H1 (cell line): ENCODE measurements around the gene ATR. TPM values are rescaled to one million over a fixed set of nuclear protein-coding genes. Genes with fewer than 3 reads are reported as not detected.

ENCODE experiments used
- CTCF ChIA-PET: fragments of 300-600 bp; sonication (Branson Sonifier 250); formaldehyde crosslinking; loops from one replicate; lab custom pipeline; 2021; ENCODE audit not compliant: partially characterized antibody; lab: Charles Lee
- POLR2A ChIA-PET: fragments of 300-600 bp; sonication (Branson Sonifier 250); formaldehyde crosslinking; loops from one replicate; lab custom pipeline; 2021; ENCODE audit warnings: inconsistent platforms; ENCODE audit not compliant: partially characterized antibody; lab: Charles Lee
- DNase-seq, 2 experiments: peaks; one replicate each; pipeline versions ENCODE4 v3.0.0 to v3.0.0-alpha.2; 2010 to 2022; ENCODE audit warnings: low spot score in 2 of 2, low read depth in 1 of 2, mixed read lengths in 1 of 2
- FAIRE-seq: peaks from 2 replicates; lab custom pipeline; 2011; peaks lifted over from hg19 to GRCh38; lab: Jason Lieb, UNC
- H2AFZ ChIP-seq: 2 replicates; pipeline ENCODE4 v1.8.1; 2012; ENCODE audit warnings: low read length, inconsistent platforms
- H2AK5ac ChIP-seq: 2 replicates; pipeline ENCODE4 v1.6.1; 2013; ENCODE audit warnings: low read depth, low read length
- H2BK120ac ChIP-seq: replicated peaks from 2 replicates; pipeline ENCODE3; 2013; ENCODE audit warnings: low read depth, low read length, inconsistent platforms
- H2BK12ac ChIP-seq: 2 replicates; pipeline ENCODE4 v1.6.1; 2013; ENCODE audit warnings: low read depth, low read length
- H2BK15ac ChIP-seq: 2 replicates; pipeline ENCODE4 v1.6.1; 2013; ENCODE audit warnings: low read length
- H2BK20ac ChIP-seq: 2 replicates; pipeline ENCODE4 v1.6.1; 2013; ENCODE audit warnings: low read length
- H2BK5ac ChIP-seq: 2 replicates; pipeline ENCODE4 v1.6.1; 2013; ENCODE audit warnings: low read depth, low read length
- H3K14ac ChIP-seq: 2 replicates; pipeline ENCODE4 v1.6.1; 2013; ENCODE audit warnings: inconsistent platforms; ENCODE audit not compliant: insufficient read length
- H3K18ac ChIP-seq: 2 replicates; pipeline ENCODE4 v1.6.1; 2013; ENCODE audit warnings: low read length; ENCODE audit errors: extremely low read depth
- H3K23ac ChIP-seq: 2 replicates; pipeline ENCODE4 v1.6.1; 2013; ENCODE audit warnings: inconsistent platforms; ENCODE audit not compliant: insufficient read length
- H3K23me2 ChIP-seq: 2 replicates; pipeline ENCODE4 v1.6.1; 2013; ENCODE audit warnings: low read depth, low read length
- H3K27ac ChIP-seq: 2 replicates; pipeline ENCODE4 v1.6.1; 2011; ENCODE audit warnings: low read depth, low read length, inconsistent platforms
- H3K27me3 ChIP-seq, 4 experiments: replicated peaks in 1 of 4; 1 replicate in 1 of 4; 2 replicates in 3 of 4; pipeline versions ENCODE4 v1.6.1 to v1.8.1; 2011 to 2013; ENCODE audit warnings: low read length in 3 of 4, mild to moderate bottlenecking in 3 of 4, inconsistent platforms in 2 of 4, mixed read lengths in 2 of 4, moderate library complexity in 1 of 4; ENCODE audit not compliant: control insufficient read depth in 3 of 4, insufficient read depth in 3 of 4; ENCODE audit errors: extremely low read depth in 1 of 4
- H3K36me3 ChIP-seq, 4 experiments: 2 replicates each; pipeline versions ENCODE4 v1.6.1 to v1.8.1; 2011 to 2013; ENCODE audit warnings: mild to moderate bottlenecking in 4 of 4, low read length in 3 of 4, moderate library complexity in 2 of 4, control low read depth in 1 of 4, inconsistent platforms in 1 of 4; ENCODE audit not compliant: insufficient read depth in 4 of 4, control insufficient read depth in 2 of 4
- H3K4ac ChIP-seq: replicated peaks from 2 replicates; pipeline ENCODE3; 2013; ENCODE audit warnings: low read length, low read depth, mixed read lengths, inconsistent platforms; ENCODE audit not compliant: insufficient read length
- H3K4me1 ChIP-seq, 4 experiments: replicated peaks in 1 of 4; 1 replicate in 1 of 4; 2 replicates in 3 of 4; pipeline versions ENCODE4 v1.6.1 to v1.8.1; 2011 to 2013; ENCODE audit warnings: low read length in 3 of 4, inconsistent platforms in 2 of 4, mixed read lengths in 1 of 4; ENCODE audit not compliant: insufficient read depth in 4 of 4, control insufficient read depth in 3 of 4
- H3K4me2 ChIP-seq, 2 experiments: 2 replicates each; pipeline versions ENCODE4 v1.6.1 to v1.8.1; 2011 to 2013; ENCODE audit warnings: low read depth in 2 of 2, low read length in 2 of 2, control low read depth in 1 of 2, inconsistent platforms in 1 of 2, mild to moderate bottlenecking in 1 of 2; ENCODE audit not compliant: insufficient read depth in 1 of 2
- H3K4me3 ChIP-seq, 4 experiments: fragments of 200-600, 300-600 bp in 1 of 4; sonication (generic), shearing (Covaris generic), sonication (Bioruptor Twin) in 1 of 4; 2 replicates each; pipeline versions ENCODE4 v1.5.1 to v1.8.1; 2011 to 2016; ENCODE audit warnings: low read length in 4 of 4, low read depth in 3 of 4, control low read depth in 2 of 4, inconsistent platforms in 2 of 4, mild to moderate bottlenecking in 2 of 4, mixed read lengths in 1 of 4, moderate library complexity in 1 of 4; ENCODE audit not compliant: insufficient read depth in 2 of 4; ENCODE audit errors: extremely low read depth in 1 of 4
- H3K56ac ChIP-seq: replicated peaks from 2 replicates; pipeline ENCODE3; 2013; ENCODE audit warnings: low read depth, mild to moderate bottlenecking, mixed read lengths, low read length, inconsistent platforms; ENCODE audit not compliant: insufficient read length
- H3K79me1 ChIP-seq: 2 replicates; pipeline ENCODE4 v1.6.1; 2013; ENCODE audit warnings: low read depth, low read length, control low read depth
- H3K79me2 ChIP-seq, 2 experiments: 2 replicates each; pipeline versions ENCODE4 v1.6.1 to v1.8.1; 2012 to 2013; ENCODE audit warnings: low read length in 2 of 2, mild to moderate bottlenecking in 2 of 2, inconsistent platforms in 1 of 2; ENCODE audit not compliant: insufficient read depth in 2 of 2, control insufficient read depth in 1 of 2
- H3K9ac ChIP-seq, 4 experiments: replicated peaks in 1 of 4; 1 replicate in 1 of 4; 2 replicates in 3 of 4; pipeline versions ENCODE4 v1.6.1 to v1.8.1; 2011 to 2013; ENCODE audit warnings: low read depth in 3 of 4, low read length in 3 of 4, control low read depth in 2 of 4, mild to moderate bottlenecking in 2 of 4, moderate library complexity in 2 of 4, inconsistent platforms in 1 of 4; ENCODE audit errors: extremely low read depth in 1 of 4
- H3K9me3 ChIP-seq, 2 experiments: 2 replicates each; pipeline versions ENCODE4 v1.6.1 to v1.8.1; 2012 to 2013; ENCODE audit warnings: mild to moderate bottlenecking in 2 of 2, moderate library complexity in 2 of 2, control low read depth in 1 of 2, inconsistent platforms in 1 of 2, low read depth in 1 of 2, low read length in 1 of 2, mixed read lengths in 1 of 2; ENCODE audit not compliant: insufficient read depth in 2 of 2
- H4K20me1 ChIP-seq, 2 experiments: replicated peaks in 1 of 2; 2 replicates each; pipeline versions ENCODE3 to v1.8.1; 2011 to 2013; ENCODE audit warnings: inconsistent platforms in 2 of 2, low read length in 2 of 2, mild to moderate bottlenecking in 1 of 2; ENCODE audit not compliant: insufficient read depth in 2 of 2, control insufficient read depth in 1 of 2
- H4K5ac ChIP-seq: 2 replicates; pipeline ENCODE4 v1.6.1; 2013; ENCODE audit warnings: low read length, low read depth, mixed read lengths, inconsistent platforms; ENCODE audit not compliant: insufficient read length
- H4K8ac ChIP-seq: 2 replicates; pipeline ENCODE4 v1.8.0; 2013; ENCODE audit warnings: mild to moderate bottlenecking, moderate library complexity, low read length, inconsistent platforms; ENCODE audit not compliant: insufficient read depth; ENCODE audit errors: extremely low read depth
- H4K91ac ChIP-seq: replicated peaks from 2 replicates; pipeline ENCODE3; 2013; ENCODE audit warnings: low read length, mixed read lengths, inconsistent platforms; ENCODE audit not compliant: insufficient read length
- ASH2L ChIP-seq: fragments of 200-600, 300-600 bp; sonication (generic); IDR thresholded peaks from one replicate; pipeline ENCODE4 v1.7.1; 2017; ENCODE audit warnings: low read length
- BCL11A ChIP-seq, 2 experiments: IDR thresholded peaks; one replicate each; pipeline ENCODE4 v1.6.1; 2011; ENCODE audit warnings: low read depth in 2 of 2, low read length in 2 of 2, mild to moderate bottlenecking in 2 of 2
- BRCA1 ChIP-seq: IDR thresholded peaks from 2 replicates; pipeline ENCODE4 v1.6.1; 2012; ENCODE audit warnings: low read depth, low read length, improper control_type of control experiment
- CTBP2 ChIP-seq: IDR thresholded peaks from 2 replicates; pipeline ENCODE4 v1.7.0; 2011; ENCODE audit warnings: borderline replicate concordance, mild to moderate bottlenecking, moderate library complexity, mixed read lengths, low read length; ENCODE audit not compliant: insufficient read depth, insufficient read length
- EP300 ChIP-seq, 2 experiments: IDR thresholded peaks; 1 replicate in 1 of 2; 2 replicates in 1 of 2; pipeline ENCODE4 v1.6.1; 2011 to 2012; ENCODE audit warnings: low read depth in 2 of 2, low read length in 2 of 2, mild to moderate bottlenecking in 2 of 2, borderline replicate concordance in 1 of 2, inconsistent platforms in 1 of 2, moderate library complexity in 1 of 2
- JUND ChIP-seq: IDR thresholded peaks from 2 replicates; pipeline ENCODE4 v1.6.1; 2011; ENCODE audit warnings: mild to moderate bottlenecking, improper control_type of control experiment, low read length
- KDM1A ChIP-seq: fragments of 200-600, 300-600 bp; sonication (generic); IDR thresholded peaks from 2 replicates; pipeline ENCODE4 v1.7.1; 2016; ENCODE audit warnings: mild to moderate bottlenecking, low read length, borderline replicate concordance
- MAX ChIP-seq: IDR thresholded peaks from 2 replicates; pipeline ENCODE4 v1.6.1; 2012; ENCODE audit warnings: inconsistent platforms
- NANOG ChIP-seq: IDR thresholded peaks from 2 replicates; pipeline ENCODE4 v1.6.1; 2011; ENCODE audit warnings: low read length, low read depth, mild to moderate bottlenecking, inconsistent platforms; ENCODE audit not compliant: insufficient read depth, poor library complexity, severe bottlenecking
- SP4 ChIP-seq: IDR thresholded peaks from 2 replicates; pipeline ENCODE4 v1.6.1; 2012; ENCODE audit warnings: low read length, inconsistent platforms
- SRF ChIP-seq: IDR thresholded peaks from 2 replicates; pipeline ENCODE4 v1.6.1; 2011; ENCODE audit warnings: mild to moderate bottlenecking, low read depth, low read length, moderate library complexity
- TEAD4 ChIP-seq: IDR thresholded peaks from 2 replicates; pipeline ENCODE4 v1.6.1; 2012; ENCODE audit warnings: low read depth, low read length, inconsistent platforms, mixed read lengths
- WGBS, 2 experiments: shearing (Covaris generic) in 1 of 2; methylation state at CpG; one replicate each; pipeline versions ENCODE4 v1.1.6 to v1.1.7; 2013 to 2015; ENCODE audit warnings: low lambda C conversion rate in 2 of 2, mixed read lengths in 2 of 2, inconsistent platforms in 1 of 2, low coverage in 1 of 2, missing lambda C conversion rate in 1 of 2; ENCODE audit not compliant: insufficient replicate concordance in 2 of 2, insufficient coverage in 1 of 2, insufficient read length in 1 of 2; ENCODE audit errors: extremely low coverage in 1 of 2, missing lambda C conversion rate in 1 of 2; 5-methylcytosine and 5-hydroxymethylcytosine counted together
- polyA plus RNA-seq, 7 experiments: library from polyadenylated mRNA; depleted of rRNA in 3 of 7; stranded (reverse) in 5 of 7; unstranded in 2 of 7; fragments of >200 nt in 5 of 7; fragments of 200-250 nt in 2 of 7; gene quantifications; 1 replicate in 5 of 7; 2 replicates in 1 of 7; 4 replicates in 1 of 7; pipeline versions ENCODE4 v1.2.1 to v1.2.3, GENCODE V29; 2011 to 2013; ENCODE audit warnings: missing spikeins in 2 of 7, mixed read lengths in 2 of 7
- total RNA-seq: library from RNA; stranded (reverse); fragmentation: NEBNext Ultra II Directional; extraction: Animal tissue kit (Norgen Biotek cat#: 25700); gene quantifications from 2 replicates; pipeline ENCODE4 v1.2.1, GENCODE V29; 2021
- TF ChIP-seq, protein P1 (sequence below): IDR thresholded peaks from 2 replicates; pipeline ENCODE4 v1.6.1; 2012; ENCODE audit warnings: low read length, inconsistent platforms

ATR gene
- total and polyA plus RNA-seq, 2 of the 8 experiments (the other 6 are each of a cell fraction or from before 2014, with no cell fraction given), result 8.4 to 23.2 TPM

DNA sequence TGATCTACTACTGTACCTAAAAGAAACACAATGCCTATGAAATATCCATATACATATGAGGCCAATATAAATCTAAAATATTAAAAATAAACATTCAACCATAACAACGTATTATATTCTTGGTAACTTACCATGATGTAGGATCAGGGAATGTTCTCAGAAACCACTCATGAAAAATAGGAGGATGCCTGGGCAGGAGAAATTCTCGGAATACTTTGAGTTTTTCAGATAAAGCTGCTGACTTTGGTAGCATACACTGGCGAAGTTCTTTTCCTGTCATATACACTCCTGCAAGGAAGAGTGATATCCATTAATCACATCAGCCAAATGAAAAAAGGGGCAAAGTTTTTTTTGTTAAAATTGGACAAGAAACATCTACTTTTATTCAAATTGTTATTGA, 119.4 kb downstream of the ATR start:
- no peak overlapping the region for H3K9ac ChIP-seq
- no peaks in the 10 kb centered on the region for H3K27me3 ChIP-seq
- no peak overlapping the region for H3K4me3 ChIP-seq
- ChIA-PET CTCF (no interaction called here), POLR2A (no interaction called here)
- H3K9me3 ChIP-seq, result no peaks in the 10 kb centered on the region
- no peak overlapping the region for H2BK15ac ChIP-seq
- no peaks in the 10 kb centered on the region for H3K79me2 ChIP-seq
- H4K91ac ChIP-seq, result no peak overlapping the region
- no peak overlapping the region for H3K4ac ChIP-seq
- no peak overlapping the region for H3K56ac ChIP-seq
- H2BK5ac ChIP-seq, result no peak overlapping the region
- H2AFZ ChIP-seq, result no peak overlapping the region
- no peak overlapping the region for H3K14ac ChIP-seq
- H4K8ac ChIP-seq, result no peak overlapping the region
- H3K79me1 ChIP-seq, result no peaks in the 10 kb centered on the region
- no peak overlapping the region for H3K23ac ChIP-seq
- no peaks in the 10 kb centered on the region for H4K20me1 ChIP-seq
- DNase-seq (no peak), FAIRE-seq (no peak)
- no peak overlapping the region for H2BK12ac ChIP-seq
- H3K4me1 ChIP-seq, result no peaks in the 10 kb centered on the region
- no peak overlapping the region for H4K5ac ChIP-seq
- TF ChIP-seq SRF, result no peak
- no peak for TF ChIP-seq NANOG
- TF ChIP-seq, protein P1, sequence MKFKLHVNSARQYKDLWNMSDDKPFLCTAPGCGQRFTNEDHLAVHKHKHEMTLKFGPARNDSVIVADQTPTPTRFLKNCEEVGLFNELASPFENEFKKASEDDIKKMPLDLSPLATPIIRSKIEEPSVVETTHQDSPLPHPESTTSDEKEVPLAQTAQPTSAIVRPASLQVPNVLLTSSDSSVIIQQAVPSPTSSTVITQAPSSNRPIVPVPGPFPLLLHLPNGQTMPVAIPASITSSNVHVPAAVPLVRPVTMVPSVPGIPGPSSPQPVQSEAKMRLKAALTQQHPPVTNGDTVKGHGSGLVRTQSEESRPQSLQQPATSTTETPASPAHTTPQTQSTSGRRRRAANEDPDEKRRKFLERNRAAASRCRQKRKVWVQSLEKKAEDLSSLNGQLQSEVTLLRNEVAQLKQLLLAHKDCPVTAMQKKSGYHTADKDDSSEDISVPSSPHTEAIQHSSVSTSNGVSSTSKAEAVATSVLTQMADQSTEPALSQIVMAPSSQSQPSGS, result no peak
- no peak for TF ChIP-seq TEAD4
- no peak for TF ChIP-seq BRCA1
- TF ChIP-seq MAX, result no peak
- no peak for TF ChIP-seq JUND
- no peak for TF ChIP-seq BCL11A (IDR thresholded peaks at IDR 0.05; ENCODE audit: low read depth in 2 of 2, low read length in 2 of 2)
- no peak for TF ChIP-seq KDM1A
- no peak for TF ChIP-seq ASH2L
- TF ChIP-seq SP4, result no peak
- no peak for TF ChIP-seq CTBP2
- no peak for TF ChIP-seq EP300 (IDR thresholded peaks at IDR 0.05; ENCODE audit: borderline replicate concordance in 1 of 2, low read depth in 2 of 2, low read length in 2 of 2)
- TF ChIP-seq, all 59 proteins: peak for 0
- Histone ChIP-seq H3K36me3 (peaks cover 0 to 7% (median 0%) of the 10 kb centered on the region in 4 experiments; a peak in 3 of 8 replicates), H2AK5ac (no peak overlapping the region), H3K23me2 (no peaks in the 10 kb centered on the region), H3K27ac (no peak overlapping the region), H2BK20ac (no peak overlapping the region), H2BK120ac (no peak overlapping the region), H3K18ac (no peak overlapping the region), H3K4me2 (no peak overlapping the region)
- 71% methylated on average over 3 of the region's 3 CpGs; no CpG with 5 or more reads in 1 of the 2 experiments for WGBS, 2 experiments
